ENCODE measurements around the gene PLEKHG5. TPM values are rescaled to one million over a fixed set of nuclear protein-coding genes. Genes with fewer than 3 reads are reported as not detected.

Gene PLEKHG5
- total RNA-seq, 1 donor from 2014 or later: 23.3 TPM

DNA sequence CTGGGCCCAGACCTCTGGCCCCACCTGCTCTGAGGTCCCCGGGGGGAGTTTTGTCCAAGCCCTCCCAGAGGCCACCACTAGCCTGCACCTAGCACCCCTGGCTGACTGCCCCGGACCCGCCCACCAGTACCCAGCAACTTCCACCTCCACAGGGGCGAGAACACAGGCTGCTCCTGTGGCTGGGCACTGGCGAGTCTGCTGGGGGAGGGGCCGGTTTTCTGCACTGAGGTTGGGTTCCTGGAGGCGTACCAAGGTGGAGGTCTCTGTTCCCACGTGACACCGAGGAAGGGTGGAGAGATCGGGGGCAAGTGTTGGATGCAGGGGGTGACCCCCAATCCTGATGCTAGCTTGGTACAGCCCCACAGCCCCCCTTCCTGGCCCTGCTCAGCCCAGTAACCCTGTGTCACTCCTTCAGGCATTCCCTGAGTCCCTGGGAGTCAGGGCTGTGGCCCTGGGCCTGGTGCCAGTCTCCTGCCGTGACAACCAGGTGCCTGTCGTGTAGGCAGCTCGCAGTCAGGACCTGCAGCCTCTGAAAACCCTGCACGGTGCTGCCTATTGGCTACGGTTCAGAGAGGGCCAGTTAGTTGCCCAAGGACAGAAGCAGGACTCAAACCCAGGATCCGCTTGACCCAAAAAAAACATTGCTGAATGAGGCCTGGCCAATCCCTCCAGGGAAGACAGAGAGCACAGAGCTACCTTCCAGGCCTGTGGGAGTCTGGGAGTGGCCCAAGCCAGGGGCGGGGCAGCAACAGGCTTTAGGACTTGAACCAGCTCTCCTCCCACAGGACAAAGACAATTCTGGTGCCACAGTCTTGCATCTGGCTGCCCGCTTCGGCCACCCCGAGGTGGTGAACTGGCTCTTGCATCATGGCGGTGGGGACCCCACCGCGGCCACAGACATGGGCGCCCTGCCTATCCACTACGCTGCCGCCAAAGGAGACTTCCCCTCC, 63.8 kb downstream of the PLEKHG5 start:
- TF ChIP-seq, protein P1, sequence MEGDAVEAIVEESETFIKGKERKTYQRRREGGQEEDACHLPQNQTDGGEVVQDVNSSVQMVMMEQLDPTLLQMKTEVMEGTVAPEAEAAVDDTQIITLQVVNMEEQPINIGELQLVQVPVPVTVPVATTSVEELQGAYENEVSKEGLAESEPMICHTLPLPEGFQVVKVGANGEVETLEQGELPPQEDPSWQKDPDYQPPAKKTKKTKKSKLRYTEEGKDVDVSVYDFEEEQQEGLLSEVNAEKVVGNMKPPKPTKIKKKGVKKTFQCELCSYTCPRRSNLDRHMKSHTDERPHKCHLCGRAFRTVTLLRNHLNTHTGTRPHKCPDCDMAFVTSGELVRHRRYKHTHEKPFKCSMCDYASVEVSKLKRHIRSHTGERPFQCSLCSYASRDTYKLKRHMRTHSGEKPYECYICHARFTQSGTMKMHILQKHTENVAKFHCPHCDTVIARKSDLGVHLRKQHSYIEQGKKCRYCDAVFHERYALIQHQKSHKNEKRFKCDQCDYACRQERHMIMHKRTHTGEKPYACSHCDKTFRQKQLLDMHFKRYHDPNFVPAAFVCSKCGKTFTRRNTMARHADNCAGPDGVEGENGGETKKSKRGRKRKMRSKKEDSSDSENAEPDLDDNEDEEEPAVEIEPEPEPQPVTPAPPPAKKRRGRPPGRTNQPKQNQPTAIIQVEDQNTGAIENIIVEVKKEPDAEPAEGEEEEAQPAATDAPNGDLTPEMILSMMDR (conservative IDR thresholded peaks at IDR 0.05; ENCODE audit: low read depth, low read length): no peak
- no peak overlapping the region for H3K4me3 ChIP-seq (ENCODE audit: low read depth, low read length)
- DNase-seq (ENCODE audit: low read depth): no peak

DNA sequence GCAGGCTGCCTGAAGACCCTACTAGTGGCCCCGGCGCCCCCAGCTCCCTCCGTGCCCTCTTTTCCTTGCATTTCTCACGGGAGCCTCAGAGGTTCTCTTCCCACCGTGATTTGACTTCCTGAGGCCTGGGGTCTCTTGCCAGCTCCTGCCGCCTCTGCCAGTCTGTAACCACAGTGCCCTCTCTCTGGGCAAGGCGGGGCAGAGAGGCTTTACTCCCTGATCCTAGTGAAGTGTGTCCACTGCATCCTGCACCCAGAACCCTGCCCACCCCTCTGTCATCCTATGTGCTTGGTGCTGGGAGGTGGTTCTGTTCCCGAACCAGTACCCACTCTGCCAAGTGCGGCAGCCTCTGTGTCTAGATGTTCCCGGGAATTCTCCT, 64.5 kb downstream of the PLEKHG5 start:
- DNase-seq (ENCODE audit: low read depth): no peak
- TF ChIP-seq, protein P1 (conservative IDR thresholded peaks at IDR 0.05; ENCODE audit: low read depth, low read length): no peak
- H3K4me3 ChIP-seq (ENCODE audit: low read depth, low read length): no peak overlapping the region

DNA sequence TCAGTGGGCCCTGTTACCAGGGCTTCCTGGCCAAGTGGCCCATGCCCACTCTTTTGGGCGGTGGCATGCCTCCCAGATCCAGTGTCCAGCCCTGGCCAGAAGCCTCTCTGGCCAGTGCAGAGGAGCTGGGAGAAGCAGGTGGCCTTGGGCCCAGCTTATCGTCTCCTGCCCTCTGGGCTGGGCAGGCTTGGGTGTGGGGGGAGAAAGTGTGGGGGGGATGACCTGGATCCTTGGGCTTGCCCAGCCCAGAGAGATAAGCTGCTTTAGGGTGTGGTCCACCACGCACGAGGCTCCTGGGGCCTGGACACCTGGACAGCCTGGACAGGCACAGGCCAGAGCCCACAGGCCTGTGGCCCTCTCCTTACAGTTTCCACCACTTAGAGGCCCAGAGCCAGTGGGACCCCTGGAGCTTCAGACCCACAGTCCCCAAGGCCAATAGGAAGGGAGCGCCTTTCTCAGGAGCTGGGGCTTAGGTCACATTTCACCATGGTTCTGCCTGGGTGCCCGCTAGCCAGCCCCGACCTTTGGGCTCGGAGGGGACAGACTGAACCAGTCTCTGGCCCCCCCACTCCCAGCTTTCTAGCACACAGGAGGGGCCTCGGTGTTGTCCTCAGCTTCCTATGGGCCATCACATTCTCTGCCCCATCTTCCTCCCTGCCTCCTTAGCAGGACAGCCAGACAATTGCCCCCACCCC, 65.0 kb downstream of the PLEKHG5 start:
- DNase-seq (ENCODE audit: low read depth): no peak
- no peak overlapping the region for H3K4me3 ChIP-seq (ENCODE audit: low read depth, low read length)
- TF ChIP-seq, protein P1 (conservative IDR thresholded peaks at IDR 0.05; ENCODE audit: low read depth, low read length): no peak

DNA sequence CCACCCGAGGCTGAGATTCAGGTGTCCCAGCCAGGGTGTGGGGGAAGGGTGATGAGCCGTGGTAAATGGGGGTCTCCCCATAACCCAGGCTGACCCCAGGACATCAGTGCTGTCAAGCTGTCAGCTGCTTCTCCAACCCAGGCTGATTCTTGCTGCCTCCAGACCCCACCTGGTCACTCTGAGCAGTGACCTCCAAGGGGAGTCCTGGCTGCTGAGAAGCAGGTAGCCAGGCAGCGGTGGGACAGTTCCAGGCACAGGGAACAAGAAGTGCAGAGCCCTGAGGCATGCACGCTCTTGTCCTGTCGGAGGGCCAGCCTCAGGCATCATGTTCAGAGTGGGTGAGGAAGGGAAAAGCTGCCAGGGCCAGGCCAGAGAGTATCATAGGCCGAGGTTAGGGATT, 65.8 kb downstream of the PLEKHG5 start:
- TF ChIP-seq, protein P1 (conservative IDR thresholded peaks at IDR 0.05; ENCODE audit: low read depth, low read length): no peak
- no peak for DNase-seq (ENCODE audit: low read depth)
- no peak overlapping the region for H3K4me3 ChIP-seq (ENCODE audit: low read depth, low read length)

DNA sequence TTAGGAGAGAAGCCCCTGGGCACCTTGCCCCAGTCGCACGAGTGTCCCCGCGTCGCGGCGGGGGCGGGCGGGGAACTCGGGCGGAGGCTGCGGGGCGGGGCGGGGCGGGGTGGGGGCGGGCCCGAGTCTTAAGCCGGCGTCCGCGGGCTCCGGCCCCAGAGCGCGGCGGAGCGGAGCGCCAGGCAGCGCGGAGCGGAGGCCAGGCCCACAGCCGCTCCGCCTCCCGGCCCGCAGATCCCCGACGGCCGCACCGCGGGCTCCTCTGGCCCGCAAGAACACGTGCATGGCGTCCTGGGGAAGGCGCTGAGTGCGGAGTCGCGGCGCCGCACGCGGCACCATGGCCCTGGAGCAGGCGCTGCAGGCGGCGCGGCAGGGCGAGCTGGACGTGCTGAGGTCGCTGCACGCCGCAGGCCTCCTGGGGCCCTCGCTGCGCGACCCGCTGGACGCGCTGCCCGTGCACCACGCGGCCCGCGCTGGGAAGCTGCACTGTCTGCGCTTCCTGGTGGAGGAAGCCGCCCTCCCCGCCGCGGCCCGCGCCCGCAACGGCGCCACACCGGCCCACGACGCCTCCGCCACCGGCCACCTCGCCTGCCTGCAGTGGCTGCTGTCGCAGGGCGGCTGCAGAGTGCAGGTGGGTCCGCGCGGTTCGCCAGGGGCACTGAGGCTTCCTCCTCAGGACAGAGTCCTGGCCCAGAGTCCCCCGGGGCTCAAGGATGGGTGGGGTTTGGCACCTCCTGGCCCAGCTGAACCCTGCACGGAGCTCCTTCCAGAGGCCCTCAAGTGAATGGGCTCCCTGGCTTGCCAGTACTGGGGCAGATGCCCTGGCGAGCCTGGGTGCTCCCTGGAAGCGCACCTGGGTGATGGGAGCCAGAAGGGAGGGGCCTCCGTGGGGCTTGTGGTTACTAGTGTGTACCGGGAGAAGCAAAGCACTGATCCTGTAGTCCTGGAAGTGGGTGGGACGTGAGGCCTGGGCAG, 66.6 kb downstream of the PLEKHG5 start, which contains the start of gene ESPN:
ESPN (plus strand) TSS at position 158 of the 975 bp plus-strand sequence; CDS start at position 338, 180 bp downstream.
- TF ChIP-seq, protein P1 (conservative IDR thresholded peaks at IDR 0.05; ENCODE audit: low read depth, low read length): no peak
- peak within 1 kb of the TSS; percentile 21 for H3K4me3 ChIP-seq (ENCODE audit: low read depth, low read length)

DNA sequence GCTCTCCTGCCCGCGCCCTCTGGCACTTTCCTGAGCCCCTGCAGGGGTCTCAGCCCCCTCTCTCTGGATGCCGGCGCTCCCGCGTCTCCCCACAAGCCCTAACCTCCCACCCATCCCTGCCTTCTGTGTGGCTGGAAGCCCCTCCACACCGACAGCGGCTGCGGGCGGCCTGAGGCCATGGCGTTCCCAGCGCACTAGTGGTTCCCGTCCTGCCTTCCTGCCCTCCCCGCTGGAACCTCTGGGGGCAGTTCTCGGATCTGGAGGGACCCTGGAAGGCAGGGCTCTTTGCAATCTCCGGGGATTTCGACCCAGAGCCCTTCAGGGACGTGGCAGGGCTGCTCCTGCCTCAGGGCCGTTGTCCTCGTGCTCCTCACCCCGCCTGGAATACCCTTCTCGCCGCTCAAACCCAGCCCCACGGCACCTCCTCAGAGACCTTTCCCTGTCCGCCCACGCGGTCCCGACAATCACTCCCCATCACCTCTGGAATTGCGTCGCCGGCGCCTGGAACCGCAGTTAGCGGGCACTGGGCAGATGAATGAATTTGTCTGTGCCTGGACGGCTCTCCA, 67.4 kb downstream of the PLEKHG5 start:
- TF ChIP-seq, protein P1 (conservative IDR thresholded peaks at IDR 0.05; ENCODE audit: low read depth, low read length): no peak
- DNase-seq (ENCODE audit: low read depth): no peak
- peak overlapping the region; percentile 21 for H3K4me3 ChIP-seq (ENCODE audit: low read depth, low read length)

More for the DNA sequence above, 66.6 kb downstream of the PLEKHG5 start, which contains the start of gene ESPN:
- DNase-seq (ENCODE audit: low read depth): no peak

Data from epithelial cell of proximal tubule (primary cell).